H1 (cell line): ENCODE measurements around the gene TBC1D19.

Experiments used
- ASH2L ChIP-seq: fragments of 200-600, 300-600 bp; sonication (generic); IDR thresholded peaks from one replicate; pipeline ENCODE4 v1.7.1; 2017; ENCODE audit warnings: low read length
- CTCF ChIP-seq, 3 experiments: IDR thresholded peaks; 1 replicate in 2 of 3; 2 replicates in 1 of 3; pipeline versions ENCODE4 v1.5.1 to v1.6.1; 2011; ENCODE audit warnings: low read length in 3 of 3, mild to moderate bottlenecking in 3 of 3, inconsistent platforms in 2 of 3, low read depth in 1 of 3, moderate library complexity in 1 of 3; ENCODE audit not compliant: insufficient read depth in 1 of 3; ENCODE audit errors: control extremely low read depth in 1 of 3
- E2F6 ChIP-seq: IDR thresholded peaks from 2 replicates; pipeline ENCODE4 v1.6.1; 2012; ENCODE audit warnings: inconsistent platforms
- HDAC2 ChIP-seq, 2 experiments: fragments of 300-600 bp in 1 of 2; sonication (generic) in 1 of 2; IDR thresholded peaks; 2 replicates each; pipeline ENCODE4 v1.6.1; 2011 to 2012; ENCODE audit warnings: low read depth in 2 of 2, low read length in 2 of 2, mild to moderate bottlenecking in 2 of 2, moderate library complexity in 2 of 2, borderline replicate concordance in 1 of 2, inconsistent platforms in 1 of 2
- MAX ChIP-seq: IDR thresholded peaks from 2 replicates; pipeline ENCODE4 v1.6.1; 2012; ENCODE audit warnings: inconsistent platforms
- PHF8 ChIP-seq: fragments of 200-600 bp; sonication (generic); conservative IDR thresholded peaks from 2 replicates; pipeline ENCODE4 v1.7.1; 2012; ENCODE audit warnings: low read depth, mild to moderate bottlenecking, inconsistent platforms, low read length, moderate library complexity
- POLR2AphosphoS5 ChIP-seq: IDR thresholded peaks from 2 replicates; pipeline ENCODE4 v1.6.1; 2011; ENCODE audit warnings: low read depth, low read length
- TAF1 ChIP-seq: IDR thresholded peaks from 2 replicates; pipeline ENCODE4 v1.6.1; 2011; ENCODE audit warnings: mild to moderate bottlenecking, low read depth, low read length
- USF2 ChIP-seq: IDR thresholded peaks from 2 replicates; pipeline ENCODE4 v1.6.1; 2011; ENCODE audit warnings: low read length, improper control_type of control experiment
- YY1 ChIP-seq: IDR thresholded peaks from 2 replicates; pipeline ENCODE4 v1.6.1; 2011; ENCODE audit warnings: low read depth, mild to moderate bottlenecking, low read length

- TF ChIP-seq ASH2L (no peak), CTCF (IDR thresholded peaks at IDR 0.05; ENCODE audit: control extremely low read depth in 1 of 3, insufficient read depth in 1 of 3, low read depth in 1 of 3, low read length in 3 of 3) (no peak), POLR2AphosphoS5 (no peak), MAX (no peak), E2F6 (no peak), PHF8 (no peak), HDAC2 (IDR thresholded peaks at IDR 0.05; ENCODE audit: borderline replicate concordance in 1 of 2, low read depth in 2 of 2, low read length in 2 of 2) (no peak), TAF1 (no peak), YY1 (no peak), USF2 (no peak)
Observed at GRCh38 chr4:26726655-26727387, 142.9 kb downstream of the TBC1D19 start.
